ENCODE data around the gene CST7. TPM values are rescaled to one million over a fixed set of nuclear protein-coding genes. Genes with fewer than 3 reads are reported as not detected.
A peak's percentile ranks its signal among the peaks of the same experiment; 100 is the strongest.
"Not testable (repeated sequence)": the region's sequence is repeated elsewhere in the genome, so short reads cannot be mapped to it uniquely, and the experiment has no call there.

CST7 gene
- polyA plus RNA-seq, 5 donors = 1.3 to 1.9 (median 1.4) TPM

DNA sequence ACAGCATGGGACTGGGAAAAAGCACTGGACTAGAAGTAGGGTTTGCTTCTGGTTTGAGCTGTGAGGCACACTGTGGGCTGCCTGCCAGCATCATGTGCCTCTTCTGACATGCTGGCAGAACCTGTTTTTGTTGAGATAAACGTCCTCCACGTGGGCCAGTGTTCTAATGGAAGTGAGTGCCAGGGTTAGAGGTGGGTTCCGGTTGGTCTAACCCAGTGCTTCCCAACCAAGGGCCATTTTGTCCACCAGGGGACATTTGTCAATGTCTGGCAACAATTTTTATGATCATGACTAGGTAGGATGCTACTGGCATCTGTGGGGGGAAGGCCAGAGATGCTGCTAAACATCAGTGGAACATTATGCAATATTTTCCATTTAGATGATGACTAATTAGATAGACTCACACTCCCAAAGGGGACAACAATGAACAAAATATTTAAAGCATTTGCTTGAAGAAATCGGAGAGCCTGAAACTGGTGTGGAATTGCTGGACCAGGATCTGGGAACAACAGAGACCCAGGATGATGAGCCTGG is 51.3 kb downstream of the CST7 start:
- peak in 1 of 2 donors; percentile 54 for DNase-seq

DNA sequence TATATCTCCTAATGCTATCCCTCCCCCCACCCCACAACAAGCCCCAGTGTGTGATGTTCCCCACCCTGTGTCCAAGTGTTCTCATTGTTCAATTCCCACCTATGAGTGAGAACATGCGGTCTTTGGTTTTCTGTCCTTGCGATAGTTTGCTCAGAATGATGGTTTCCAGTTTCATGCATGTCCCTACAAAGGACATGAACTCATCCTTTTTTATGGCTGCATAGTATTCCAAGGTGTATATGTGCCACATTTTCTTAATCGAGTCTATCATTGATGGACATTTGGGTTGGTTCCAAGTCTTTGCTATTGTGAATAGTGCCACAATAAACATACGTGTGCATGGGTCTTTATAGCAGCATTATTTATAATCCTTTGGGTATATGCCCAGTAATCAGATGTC is 52.3 kb downstream of the CST7 start:
- DNase-seq = not testable (repeated sequence)

DNA sequence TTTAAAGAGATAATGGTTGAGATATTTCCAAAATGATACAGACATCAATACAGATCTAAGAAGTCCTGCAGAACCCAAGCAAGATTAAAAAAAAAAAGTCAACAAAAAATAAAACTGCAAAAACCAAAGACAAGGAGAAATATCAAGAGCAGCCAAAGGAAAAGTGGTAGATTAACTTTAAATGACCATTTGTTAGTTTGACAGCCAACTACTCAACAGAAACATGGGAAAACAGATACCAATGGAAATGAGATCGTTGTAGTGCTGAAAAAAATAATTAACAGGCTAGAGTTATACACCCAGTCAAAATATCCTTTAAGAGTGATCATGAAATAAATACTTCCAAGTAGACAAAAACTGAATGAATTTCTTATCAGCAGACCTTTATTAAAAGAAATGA is 53.9 kb downstream of the CST7 start:
- no peak for DNase-seq

DNA sequence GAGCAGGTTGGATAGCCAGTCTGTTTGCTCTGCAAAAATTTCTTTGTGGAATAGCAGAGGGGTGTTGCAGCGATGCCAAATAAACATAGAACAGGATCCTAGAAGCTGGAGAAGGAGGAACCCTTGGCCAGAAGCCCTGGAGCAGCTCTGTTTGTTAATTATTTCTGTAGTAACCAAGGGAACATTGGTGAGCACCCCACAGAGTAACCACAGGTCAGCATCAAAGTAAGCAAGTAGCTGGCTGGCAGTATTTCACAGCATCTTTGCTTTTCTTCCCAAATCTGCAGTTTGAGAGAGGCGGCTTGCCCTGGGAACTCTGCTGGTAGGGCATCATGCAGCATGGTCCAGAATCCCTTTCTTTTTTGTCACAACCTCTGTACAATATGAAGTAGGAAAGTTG is 56.2 kb downstream of the CST7 start:
- DNase-seq = no peak

DNA sequence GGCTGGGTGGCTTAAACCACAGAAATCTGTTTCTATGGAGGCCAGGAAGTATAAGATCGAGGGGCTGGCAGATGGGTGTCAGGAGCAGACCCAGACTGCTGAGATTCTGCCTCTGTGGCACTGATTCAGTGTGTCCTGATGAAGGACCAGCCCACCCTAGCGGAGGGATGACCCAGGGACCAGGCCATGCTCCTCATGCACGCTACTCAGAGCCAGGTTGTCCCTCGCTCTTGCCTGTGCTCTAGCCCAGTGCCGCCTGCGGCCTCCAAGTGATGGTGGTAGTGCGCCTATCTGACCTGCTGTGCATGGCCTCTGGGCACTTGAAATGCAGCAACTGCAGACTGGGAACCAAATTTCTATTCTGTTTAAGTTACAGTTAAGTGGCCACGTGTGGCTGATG is 56.6 kb downstream of the CST7 start:
- DNase-seq = no peak

DNA sequence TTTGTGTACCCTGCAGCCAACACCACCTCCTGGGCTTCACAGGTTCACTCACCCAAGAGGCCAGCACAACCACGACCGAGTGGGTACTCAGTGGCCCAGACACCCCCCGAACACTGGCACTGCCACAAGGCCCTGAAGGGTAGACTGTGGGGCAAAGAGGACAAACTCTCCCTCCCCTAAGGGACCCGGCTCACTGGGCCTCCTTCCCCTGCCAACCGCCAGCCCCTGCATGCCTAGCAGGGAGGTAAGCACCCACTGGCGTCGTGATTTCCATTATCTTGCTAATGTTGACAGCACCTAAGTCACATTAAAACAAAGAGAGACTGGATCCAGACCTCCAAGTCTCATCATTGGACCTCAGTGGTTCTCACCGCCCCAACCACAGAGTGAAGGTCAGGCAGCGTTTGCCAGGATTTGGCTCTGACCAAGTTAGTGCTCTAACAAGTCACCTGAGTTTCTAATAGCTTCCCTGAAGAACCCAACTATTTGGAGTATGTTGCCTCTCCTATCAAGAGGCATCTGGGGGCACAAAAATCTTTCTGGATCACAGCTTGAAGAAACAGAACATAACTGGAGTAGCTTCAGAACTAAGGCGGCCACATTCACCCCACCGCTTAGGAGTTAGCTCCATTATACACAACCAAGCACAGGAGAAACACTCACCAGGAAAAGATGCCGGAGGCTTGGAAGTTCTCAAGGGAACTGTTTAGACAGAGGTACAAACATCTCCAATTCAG is 57.5 kb downstream of the CST7 start:
- no peak for DNase-seq

DNA sequence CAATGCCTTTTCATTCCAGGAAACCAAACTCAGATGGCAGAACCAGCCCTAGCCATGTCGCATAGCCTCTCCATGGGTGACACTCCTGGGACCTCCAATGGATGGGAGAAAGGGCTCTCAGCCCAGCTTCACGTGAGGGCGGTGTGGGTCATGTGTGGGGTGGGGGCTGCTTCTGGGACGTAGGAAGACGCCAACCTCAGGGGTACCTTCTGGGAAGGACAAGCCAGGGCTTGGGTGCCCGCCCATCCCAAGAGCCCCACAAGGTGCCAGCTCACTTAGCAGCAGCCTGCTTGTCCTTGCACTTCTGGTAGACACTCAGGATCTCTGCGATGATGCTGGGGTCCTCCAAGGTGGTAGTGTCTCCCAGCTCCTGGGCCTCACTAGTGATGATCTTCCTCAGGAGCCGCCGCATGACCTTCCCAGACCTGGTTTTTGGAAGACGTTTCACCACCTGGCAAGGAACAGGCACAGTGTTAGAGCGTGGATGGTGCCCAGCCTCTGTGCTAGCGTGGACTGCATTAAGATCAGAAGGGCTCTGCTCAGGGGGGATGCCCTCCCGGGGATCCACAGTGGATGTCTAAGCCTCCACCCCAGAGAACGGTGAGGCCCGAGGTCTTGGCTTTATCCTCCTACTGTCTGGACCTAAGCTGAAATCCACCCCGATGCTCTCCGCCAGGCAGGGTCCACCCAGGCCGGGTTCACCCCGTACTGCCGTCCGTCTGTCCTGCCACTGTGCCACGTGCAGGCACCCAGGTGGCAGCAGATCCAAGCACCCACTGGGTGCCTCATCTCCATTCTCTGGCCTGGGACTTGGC is 58.6 kb downstream of the CST7 start:
- no peak for DNase-seq

DNA sequence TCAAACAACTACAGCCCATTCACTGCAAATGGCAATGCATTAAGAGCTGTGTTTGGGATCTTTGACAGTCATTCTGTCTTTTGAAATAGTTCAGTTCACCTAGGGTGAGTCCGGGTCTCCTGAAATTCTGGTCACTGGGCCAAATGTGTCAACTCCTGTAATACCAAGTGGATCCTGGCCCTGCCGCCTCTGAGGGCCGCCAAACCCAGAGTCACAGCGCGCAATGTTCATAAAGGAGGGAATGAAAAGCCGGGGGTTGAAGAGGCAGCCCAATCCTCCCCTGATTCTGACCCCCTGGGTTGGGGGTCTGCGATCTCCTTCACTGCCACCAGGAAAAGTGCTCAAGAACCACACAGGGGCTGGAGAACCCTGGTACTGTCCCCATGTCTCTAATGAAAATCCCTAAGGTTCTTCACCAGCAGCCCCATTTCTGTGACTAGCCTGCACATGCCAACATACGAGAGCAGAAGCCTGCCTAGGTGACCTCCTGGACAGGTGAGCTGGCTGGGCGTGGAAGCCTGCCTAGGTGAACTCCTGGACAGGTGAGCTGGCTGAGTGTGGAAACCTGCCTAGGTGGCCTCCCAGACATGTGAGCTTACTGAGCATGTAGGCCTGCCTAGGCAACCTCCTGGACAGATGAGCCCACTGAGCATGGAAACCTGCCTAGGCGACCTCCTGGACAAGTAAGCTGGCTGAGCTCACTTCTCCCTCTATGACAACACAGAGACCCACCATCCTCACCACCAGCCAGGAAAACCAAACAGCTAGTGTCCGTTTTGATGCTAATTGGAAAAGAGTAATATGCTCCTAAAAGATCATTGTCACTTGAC is 59.5 kb downstream of the CST7 start:
- no peak for DNase-seq

Other genes starting within 250 kb of the CST7 start
- gene APMAP, start 43.5 kb downstream of the CST7 start, polyA plus RNA-seq (ENCODE audit: insufficient read depth in 1 of 5, insufficient read length in 5 of 5, low replicate concordance in 1 of 5) = 10 to 100 TPM; 83.1 to 92.6 (median 84.3) TPM
- 10 to 100 TPM; 36.0 to 45.9 (median 39.1) TPM for gene ACSS1, start 108.9 kb downstream of the CST7 start, polyA plus RNA-seq (ENCODE audit: insufficient read depth in 1 of 5, insufficient read length in 5 of 5, low replicate concordance in 1 of 5)
- gene VSX1, start 132.9 kb downstream of the CST7 start, polyA plus RNA-seq (ENCODE audit: insufficient read depth in 1 of 5, insufficient read length in 5 of 5, low replicate concordance in 1 of 5) = not detected
- gene ENTPD6, start 246.4 kb downstream of the CST7 start, polyA plus RNA-seq (ENCODE audit: insufficient read depth in 1 of 5, insufficient read length in 5 of 5, low replicate concordance in 1 of 5) = 10 to 100 TPM; 41.5 to 57.3 (median 43.3) TPM

Data from right lung (tissue), 5 donors.